ENCODE data around the gene GAK. TPM values are rescaled to one million over a fixed set of nuclear protein-coding genes. Genes with fewer than 3 reads are reported as not detected.

GAK gene
- total and polyA plus RNA-seq, 2 experiments from 2014 or later: 87.1 to 88.4 TPM

- no peaks in the 10 kb centered on the region for H3K27me3 ChIP-seq
- H3K9me2 ChIP-seq (replicated peaks; ENCODE audit: insufficient read depth): no peaks in the 10 kb centered on the region
- TF ChIP-seq EZH2 (IDR thresholded peaks at IDR 0.05; ENCODE audit: borderline replicate concordance): no peak
- TF ChIP-seq CTCF (IDR thresholded peaks at IDR 0.05; ENCODE audit: poor library complexity): no peak
- no peak for TF ChIP-seq EZH2phosphoT487 (IDR thresholded peaks at IDR 0.05; ENCODE audit: low read depth, severe bottlenecking, unreplicated experiment)
- no peaks in the 10 kb centered on the region for H4K20me1 ChIP-seq (ENCODE audit: insufficient read depth, poor library complexity, severe bottlenecking)
- 89% methylated on average over 12 of the region's 12 CpGs for WGBS (ENCODE audit: low lambda C conversion rate, missing lambda C conversion rate)
- no peaks in the 10 kb centered on the region for H3K9me3 ChIP-seq (ENCODE audit: low read depth)
- DNase-seq (ENCODE audit: low spot score): no peak
- no peak overlapping the region for H3K4me3 ChIP-seq
- H3K79me2 ChIP-seq: no peaks in the 10 kb centered on the region
- no peak overlapping the region for H3K4me2 ChIP-seq
- no peak overlapping the region for H3K27ac ChIP-seq
- H2AFZ ChIP-seq: no peak overlapping the region
- no peaks in the 10 kb centered on the region for H3K36me3 ChIP-seq (replicated peaks; ENCODE audit: insufficient read depth, low read depth)
- no peaks in the 10 kb centered on the region for H3K4me1 ChIP-seq (ENCODE audit: insufficient read depth)
Observed at GRCh38 chr4:899556-899906, 32.6 kb downstream of the GAK start.

GRCh38 chr4:898869-899555 is 33.1 kb downstream of the GAK start:
- no peaks in the 10 kb centered on the region for H3K4me1 ChIP-seq (ENCODE audit: insufficient read depth)
- no peaks in the 10 kb centered on the region for H3K36me3 ChIP-seq (replicated peaks; ENCODE audit: insufficient read depth, low read depth)
- H3K4me2 ChIP-seq: no peak overlapping the region
- no peaks in the 10 kb centered on the region for H3K79me2 ChIP-seq
- no peaks in the 10 kb centered on the region for H3K27me3 ChIP-seq
- H3K27ac ChIP-seq: no peak overlapping the region
- H3K9me2 ChIP-seq (replicated peaks; ENCODE audit: insufficient read depth): no peaks in the 10 kb centered on the region
- DNase-seq (ENCODE audit: low spot score): no peak
- H3K9me3 ChIP-seq (ENCODE audit: low read depth): no peaks in the 10 kb centered on the region
- no peak overlapping the region for H3K4me3 ChIP-seq
- no peaks in the 10 kb centered on the region for H4K20me1 ChIP-seq (ENCODE audit: insufficient read depth, poor library complexity, severe bottlenecking)
- 96% methylated on average over 27 of the region's 27 CpGs for WGBS (ENCODE audit: low lambda C conversion rate, missing lambda C conversion rate)
- no peak overlapping the region for H2AFZ ChIP-seq
- TF ChIP-seq CTCF (IDR thresholded peaks at IDR 0.05; ENCODE audit: poor library complexity) (no peak), EZH2 (IDR thresholded peaks at IDR 0.05; ENCODE audit: borderline replicate concordance) (no peak), EZH2phosphoT487 (IDR thresholded peaks at IDR 0.05; ENCODE audit: low read depth, severe bottlenecking, unreplicated experiment) (no peak)

GRCh38 chr4:898123-898522 is 34.0 kb downstream of the GAK start:
- H3K4me2 ChIP-seq: no peak overlapping the region
- no peaks in the 10 kb centered on the region for H3K9me3 ChIP-seq (ENCODE audit: low read depth)
- no peaks in the 10 kb centered on the region for H3K27me3 ChIP-seq
- no peaks in the 10 kb centered on the region for H3K36me3 ChIP-seq (replicated peaks; ENCODE audit: insufficient read depth, low read depth)
- H4K20me1 ChIP-seq (ENCODE audit: insufficient read depth, poor library complexity, severe bottlenecking): no peaks in the 10 kb centered on the region
- H2AFZ ChIP-seq: no peak overlapping the region
- no peak for TF ChIP-seq EZH2 (IDR thresholded peaks at IDR 0.05; ENCODE audit: borderline replicate concordance)
- TF ChIP-seq CTCF (IDR thresholded peaks at IDR 0.05; ENCODE audit: poor library complexity): no peak
- no peak for TF ChIP-seq EZH2phosphoT487 (IDR thresholded peaks at IDR 0.05; ENCODE audit: low read depth, severe bottlenecking, unreplicated experiment)
- H3K79me2 ChIP-seq: no peaks in the 10 kb centered on the region
- no peaks in the 10 kb centered on the region for H3K9me2 ChIP-seq (replicated peaks; ENCODE audit: insufficient read depth)
- H3K4me1 ChIP-seq (ENCODE audit: insufficient read depth): no peaks in the 10 kb centered on the region
- no peak for DNase-seq (ENCODE audit: low spot score)
- no peak overlapping the region for H3K4me3 ChIP-seq
- H3K27ac ChIP-seq: no peak overlapping the region
- 91% methylated on average over 15 of the region's 15 CpGs for WGBS (ENCODE audit: low lambda C conversion rate, missing lambda C conversion rate)

Data from hepatocyte (in vitro differentiated cells).